ENCODE data around the gene RFFL. TPM values are rescaled to one million over a fixed set of nuclear protein-coding genes. Genes with fewer than 3 reads are reported as not detected.

RFFL gene
- total RNA-seq, 2 donors from 2014 or later: 12.2 to 20.1 TPM

DNA sequence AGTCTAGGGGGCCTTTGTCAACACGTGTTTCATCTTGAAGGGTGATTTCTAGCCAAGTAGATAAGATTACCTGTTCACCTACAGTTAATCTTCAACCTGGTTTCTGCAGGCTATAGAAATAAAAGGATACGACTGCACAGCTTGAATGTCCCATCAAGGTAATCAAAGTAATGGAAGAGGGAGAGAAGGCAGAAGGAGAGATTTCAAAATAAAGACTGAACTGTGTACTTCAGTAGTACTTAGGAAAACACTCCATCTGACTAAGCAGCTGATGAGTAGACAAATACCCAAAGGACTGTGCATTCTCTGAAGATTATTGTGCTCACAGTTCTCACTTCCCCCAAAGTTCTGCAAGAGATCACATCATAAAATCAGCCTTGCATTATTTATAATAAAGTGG is 5.8 kb upstream of the RFFL start:
- no peak overlapping the region for H3K27ac ChIP-seq
- no peak overlapping the region for H3K4me3 ChIP-seq
- H3K27me3 ChIP-seq: no peaks in the 10 kb centered on the region
- peaks cover 0 to 5% of the 10 kb centered on the region in 2 donors for H3K4me1 ChIP-seq
- H3K36me3 ChIP-seq: no peaks in the 10 kb centered on the region
- H3K9me3 ChIP-seq: no peaks in the 10 kb centered on the region
- DNase-seq (ENCODE audit: low spot score): no peak
- TF ChIP-seq, protein P1, sequence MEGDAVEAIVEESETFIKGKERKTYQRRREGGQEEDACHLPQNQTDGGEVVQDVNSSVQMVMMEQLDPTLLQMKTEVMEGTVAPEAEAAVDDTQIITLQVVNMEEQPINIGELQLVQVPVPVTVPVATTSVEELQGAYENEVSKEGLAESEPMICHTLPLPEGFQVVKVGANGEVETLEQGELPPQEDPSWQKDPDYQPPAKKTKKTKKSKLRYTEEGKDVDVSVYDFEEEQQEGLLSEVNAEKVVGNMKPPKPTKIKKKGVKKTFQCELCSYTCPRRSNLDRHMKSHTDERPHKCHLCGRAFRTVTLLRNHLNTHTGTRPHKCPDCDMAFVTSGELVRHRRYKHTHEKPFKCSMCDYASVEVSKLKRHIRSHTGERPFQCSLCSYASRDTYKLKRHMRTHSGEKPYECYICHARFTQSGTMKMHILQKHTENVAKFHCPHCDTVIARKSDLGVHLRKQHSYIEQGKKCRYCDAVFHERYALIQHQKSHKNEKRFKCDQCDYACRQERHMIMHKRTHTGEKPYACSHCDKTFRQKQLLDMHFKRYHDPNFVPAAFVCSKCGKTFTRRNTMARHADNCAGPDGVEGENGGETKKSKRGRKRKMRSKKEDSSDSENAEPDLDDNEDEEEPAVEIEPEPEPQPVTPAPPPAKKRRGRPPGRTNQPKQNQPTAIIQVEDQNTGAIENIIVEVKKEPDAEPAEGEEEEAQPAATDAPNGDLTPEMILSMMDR (IDR thresholded peaks at IDR 0.05): no peak

- no peaks in the 10 kb centered on the region for H3K9me3 ChIP-seq
- peaks cover 0 to 12% of the 10 kb centered on the region in 2 donors for H3K4me1 ChIP-seq
- H3K4me3 ChIP-seq: no peak overlapping the region
- no peaks in the 10 kb centered on the region for H3K36me3 ChIP-seq
- no peak for DNase-seq (ENCODE audit: low spot score)
- TF ChIP-seq, protein P1 (IDR thresholded peaks at IDR 0.05): no peak
- H3K27me3 ChIP-seq: no peaks in the 10 kb centered on the region
- no peak overlapping the region for H3K27ac ChIP-seq
Measured at GRCh38 chr17:35068249-35068648, 4.7 kb upstream of the RFFL start.

DNA sequence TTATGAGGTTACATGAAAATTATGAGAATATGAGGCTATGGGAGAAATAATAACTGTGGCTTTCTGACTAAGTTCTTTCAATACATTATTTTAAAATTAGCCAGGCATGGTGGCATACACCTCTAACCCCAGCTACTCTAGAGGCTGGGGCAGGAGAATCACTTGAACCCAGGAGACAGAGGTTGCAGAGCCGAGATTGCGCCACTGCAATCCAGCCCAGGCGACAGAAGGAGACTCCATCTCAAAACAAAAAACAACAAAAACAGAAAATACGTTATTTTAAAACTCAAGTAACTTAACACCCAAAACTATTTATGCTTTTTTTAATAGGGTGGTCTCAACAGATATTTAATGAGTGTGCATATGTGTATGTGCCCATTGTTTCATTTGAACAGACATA is 2.4 kb upstream of the RFFL start:
- TF ChIP-seq, protein P1 (IDR thresholded peaks at IDR 0.05): no peak
- H3K9me3 ChIP-seq: no peaks in the 10 kb centered on the region
- H3K4me3 ChIP-seq: no peak overlapping the region
- peaks cover 0 to 12% of the 10 kb centered on the region in 2 donors for H3K4me1 ChIP-seq
- no peaks in the 10 kb centered on the region for H3K36me3 ChIP-seq
- H3K27ac ChIP-seq: no peak overlapping the region
- no peak for DNase-seq (ENCODE audit: low spot score)
- H3K27me3 ChIP-seq: no peaks in the 10 kb centered on the region

- Histone ChIP-seq H3K9me3 (no peaks in the 10 kb centered on the region), H3K27ac (peak overlapping the region; percentile 85 to 93)
Measured at GRCh38 chr17:35064516-35065215, 1.2 kb upstream of the RFFL start.

GRCh38 chr17:35062308-35062707 is 1.2 kb downstream of the RFFL start:
- no peak overlapping the region for H3K27ac ChIP-seq

More at GRCh38 chr17:35064516-35065215, 1.2 kb upstream of the RFFL start:
- TF ChIP-seq, protein P1 (IDR thresholded peaks at IDR 0.05): no peak
- no peaks in the 10 kb centered on the region for H3K36me3 ChIP-seq
- no peak for DNase-seq (ENCODE audit: low spot score)
- no peaks in the 10 kb centered on the region for H3K27me3 ChIP-seq
- H3K4me1 ChIP-seq: peaks cover 0 to 12% of the 10 kb centered on the region in 2 donors
- no peak overlapping the region for H3K4me3 ChIP-seq

More at GRCh38 chr17:35062308-35062707, 1.2 kb downstream of the RFFL start:
- TF ChIP-seq, protein P1 (IDR thresholded peaks at IDR 0.05): no peak
- Histone ChIP-seq H3K36me3 (no peaks in the 10 kb centered on the region), H3K4me3 (no peak overlapping the region), H3K4me1 (peaks cover 0 to 12% of the 10 kb centered on the region in 2 donors), H3K9me3 (no peaks in the 10 kb centered on the region), H3K27me3 (no peaks in the 10 kb centered on the region)
- no peak for DNase-seq (ENCODE audit: low spot score)

All from right atrium auricular region (tissue), 2 donors.